IMR-90 (cell line): Measurements from ENCODE around the gene NFKB1.

ENCODE experiments used
- CEBPB ChIP-seq: IDR thresholded peaks from 2 replicates; pipeline ENCODE4 v1.6.1; 2012; ENCODE audit warnings: low read depth, low read length, improper control_type of control experiment
- CTCF ChIP-seq: conservative IDR thresholded peaks from 2 replicates; pipeline ENCODE4 v1.5.1; 2012; ENCODE audit warnings: mild to moderate bottlenecking, low read depth, low read length, improper control_type of control experiment

- TF ChIP-seq CTCF (no peak), CEBPB (no peak)
Observed at GRCh38 chr4:102599455-102599854, 98.3 kb downstream of the NFKB1 start.
